Progenitor cell of endocrine pancreas (in vitro differentiated cells): ENCODE measurements around the gene MPRIP. TPM values are rescaled to one million over a fixed set of nuclear protein-coding genes. Genes with fewer than 3 reads are reported as not detected.

Experiments used
- DNase-seq: peaks from one replicate; pipeline ENCODE4 v3.0.0; 2021; ENCODE audit warnings: low spot score; ENCODE audit not compliant: unreplicated experiment
- H3K27ac Mint-ChIP-seq: 2 replicates; pipeline ENCODE4 v1.8.0; 2021; ENCODE audit warnings: mild to moderate bottlenecking, moderate library complexity, mixed read lengths
- H3K27me3 Mint-ChIP-seq: 2 replicates; pipeline ENCODE4 v1.8.0; 2021; ENCODE audit warnings: mixed read lengths
- H3K36me3 Mint-ChIP-seq: 2 replicates; pipeline ENCODE4 v1.8.0; 2022; ENCODE audit warnings: mixed read lengths; ENCODE audit not compliant: insufficient read depth
- H3K4me1 Mint-ChIP-seq: 2 replicates; pipeline ENCODE4 v1.8.0; 2021; ENCODE audit warnings: low read depth, mixed read lengths
- H3K4me3 Mint-ChIP-seq: 2 replicates; pipeline ENCODE4 v1.8.0; 2021; ENCODE audit warnings: low read depth, mild to moderate bottlenecking, moderate library complexity, mixed read lengths
- H3K9me3 Mint-ChIP-seq: 2 replicates; pipeline ENCODE4 v1.8.0; 2021; ENCODE audit warnings: low read depth, mixed read lengths
- total RNA-seq: library from RNA; stranded (reverse); gene quantifications from 2 replicates; pipeline ENCODE4 v1.2.1, GENCODE V29; 2021
- TF ChIP-seq, protein P1 (sequence below): fragments of 200-600 bp; sonication (generic); IDR thresholded peaks from one replicate; pipeline ENCODE4 v1.5.0; 2021; ENCODE audit warnings: antibody characterized with exemption, mild to moderate bottlenecking; ENCODE audit not compliant: unreplicated experiment

MPRIP gene
- total RNA-seq, 1 donor from 2014 or later: 195 TPM

DNA sequence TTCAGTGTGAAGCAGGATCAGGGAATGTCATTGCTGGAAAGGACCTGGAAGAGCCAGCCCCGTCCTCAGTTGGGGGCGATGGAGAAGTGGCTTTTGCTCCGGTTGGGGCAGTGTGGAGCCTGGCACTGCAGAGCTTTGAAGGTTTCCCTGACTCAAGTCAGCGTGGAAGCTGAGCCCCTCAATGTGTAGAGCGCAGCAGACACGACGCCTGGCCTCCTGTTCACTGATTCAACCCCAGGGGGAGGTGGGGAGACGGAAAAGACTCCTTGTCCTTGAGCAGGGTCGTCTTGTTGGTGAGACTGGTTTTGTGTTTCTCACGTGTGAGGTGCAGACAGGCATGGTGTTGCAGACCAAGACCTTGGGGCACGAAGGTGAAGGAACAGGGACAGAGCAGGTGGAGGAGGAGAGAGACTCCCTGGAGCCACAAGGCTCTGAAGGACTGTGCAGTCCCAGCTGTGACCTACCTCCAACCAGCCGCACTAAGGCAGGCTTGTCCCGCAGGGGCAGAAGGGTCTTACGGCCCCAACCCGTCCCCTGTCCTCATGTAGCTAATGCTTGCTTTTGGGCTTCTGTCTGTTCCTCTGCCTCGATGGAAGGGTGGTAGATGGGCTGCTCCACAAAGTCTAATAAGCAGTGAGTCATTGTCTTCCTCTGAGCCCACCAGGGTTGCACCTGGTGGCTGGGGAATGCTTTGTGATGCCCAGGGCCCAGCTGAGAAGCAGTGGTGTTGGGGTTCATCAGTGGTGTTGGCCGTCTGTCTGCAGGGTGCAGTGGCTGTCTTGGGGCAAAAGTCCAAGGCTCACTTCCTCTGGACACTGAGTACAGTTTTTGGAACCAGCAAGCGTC lies 47.8 kb downstream of the MPRIP start:
- TF ChIP-seq, protein P1, sequence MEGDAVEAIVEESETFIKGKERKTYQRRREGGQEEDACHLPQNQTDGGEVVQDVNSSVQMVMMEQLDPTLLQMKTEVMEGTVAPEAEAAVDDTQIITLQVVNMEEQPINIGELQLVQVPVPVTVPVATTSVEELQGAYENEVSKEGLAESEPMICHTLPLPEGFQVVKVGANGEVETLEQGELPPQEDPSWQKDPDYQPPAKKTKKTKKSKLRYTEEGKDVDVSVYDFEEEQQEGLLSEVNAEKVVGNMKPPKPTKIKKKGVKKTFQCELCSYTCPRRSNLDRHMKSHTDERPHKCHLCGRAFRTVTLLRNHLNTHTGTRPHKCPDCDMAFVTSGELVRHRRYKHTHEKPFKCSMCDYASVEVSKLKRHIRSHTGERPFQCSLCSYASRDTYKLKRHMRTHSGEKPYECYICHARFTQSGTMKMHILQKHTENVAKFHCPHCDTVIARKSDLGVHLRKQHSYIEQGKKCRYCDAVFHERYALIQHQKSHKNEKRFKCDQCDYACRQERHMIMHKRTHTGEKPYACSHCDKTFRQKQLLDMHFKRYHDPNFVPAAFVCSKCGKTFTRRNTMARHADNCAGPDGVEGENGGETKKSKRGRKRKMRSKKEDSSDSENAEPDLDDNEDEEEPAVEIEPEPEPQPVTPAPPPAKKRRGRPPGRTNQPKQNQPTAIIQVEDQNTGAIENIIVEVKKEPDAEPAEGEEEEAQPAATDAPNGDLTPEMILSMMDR: no peak
- no peaks in the 10 kb centered on the region for H3K9me3 Mint-ChIP-seq
- no peak for DNase-seq
- no peak overlapping the region for H3K4me3 Mint-ChIP-seq
- H3K4me1 Mint-ChIP-seq: peaks cover 17% of the 10 kb centered on the region
- H3K36me3 Mint-ChIP-seq: peaks cover 12% of the 10 kb centered on the region
- H3K27ac Mint-ChIP-seq: no peak overlapping the region
- no peaks in the 10 kb centered on the region for H3K27me3 Mint-ChIP-seq

DNA sequence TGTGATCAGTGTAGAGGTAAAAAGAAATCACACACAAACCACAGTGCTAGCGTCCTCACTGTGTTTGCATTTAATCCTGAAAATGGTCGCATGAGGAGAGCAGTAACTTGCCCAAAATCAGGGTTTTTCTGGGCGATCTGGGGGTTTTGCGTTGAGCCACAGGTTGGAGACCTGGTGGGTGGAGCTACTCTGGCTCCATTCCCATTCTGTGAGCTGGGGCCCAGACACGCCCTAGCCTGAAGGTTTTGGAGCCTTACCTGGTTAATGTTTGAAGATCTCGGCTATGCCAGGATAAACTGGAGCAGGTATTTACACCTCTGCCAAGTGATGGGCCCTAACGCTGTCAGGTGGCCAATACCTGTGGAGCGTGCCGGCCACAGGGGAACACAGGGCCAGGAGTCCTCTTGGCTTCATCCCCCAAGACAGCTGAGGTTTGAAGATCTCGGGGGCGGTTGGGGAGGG lies 48.4 kb downstream of the MPRIP start:
- Mint-ChIP-seq H3K27me3 (no peaks in the 10 kb centered on the region), H3K4me1 (peaks cover 19% of the 10 kb centered on the region), H3K9me3 (no peaks in the 10 kb centered on the region), H3K27ac (no peak overlapping the region), H3K36me3 (peaks cover 12% of the 10 kb centered on the region), H3K4me3 (no peak overlapping the region)
- DNase-seq: no peak
- TF ChIP-seq, protein P1: no peak

DNA sequence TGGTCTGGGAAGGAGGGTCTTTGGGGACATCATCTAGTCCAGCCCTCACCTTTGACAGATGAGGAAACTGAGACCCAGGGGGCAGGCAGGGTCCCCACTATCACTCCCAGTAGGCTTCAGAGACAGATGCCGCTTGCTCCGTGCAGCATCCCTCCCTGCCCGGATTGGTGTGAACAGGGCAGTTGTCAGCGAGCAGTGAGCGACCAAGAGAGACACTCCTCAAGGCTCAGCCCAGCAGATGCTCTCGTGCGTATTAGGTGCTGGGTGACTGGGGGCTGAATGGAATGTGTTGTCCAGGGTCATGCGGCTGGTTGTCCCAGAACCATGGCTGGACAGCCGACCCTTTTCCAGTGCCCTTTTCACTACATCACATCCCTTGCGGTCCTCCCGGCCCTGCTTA lies 49.0 kb downstream of the MPRIP start:
- H3K4me3 Mint-ChIP-seq: no peak overlapping the region
- no peak overlapping the region for H3K27ac Mint-ChIP-seq
- TF ChIP-seq, protein P1: no peak
- no peak for DNase-seq
- H3K36me3 Mint-ChIP-seq: peaks cover 11% of the 10 kb centered on the region
- H3K9me3 Mint-ChIP-seq: no peaks in the 10 kb centered on the region
- H3K27me3 Mint-ChIP-seq: no peaks in the 10 kb centered on the region
- peaks cover 25% of the 10 kb centered on the region for H3K4me1 Mint-ChIP-seq

DNA sequence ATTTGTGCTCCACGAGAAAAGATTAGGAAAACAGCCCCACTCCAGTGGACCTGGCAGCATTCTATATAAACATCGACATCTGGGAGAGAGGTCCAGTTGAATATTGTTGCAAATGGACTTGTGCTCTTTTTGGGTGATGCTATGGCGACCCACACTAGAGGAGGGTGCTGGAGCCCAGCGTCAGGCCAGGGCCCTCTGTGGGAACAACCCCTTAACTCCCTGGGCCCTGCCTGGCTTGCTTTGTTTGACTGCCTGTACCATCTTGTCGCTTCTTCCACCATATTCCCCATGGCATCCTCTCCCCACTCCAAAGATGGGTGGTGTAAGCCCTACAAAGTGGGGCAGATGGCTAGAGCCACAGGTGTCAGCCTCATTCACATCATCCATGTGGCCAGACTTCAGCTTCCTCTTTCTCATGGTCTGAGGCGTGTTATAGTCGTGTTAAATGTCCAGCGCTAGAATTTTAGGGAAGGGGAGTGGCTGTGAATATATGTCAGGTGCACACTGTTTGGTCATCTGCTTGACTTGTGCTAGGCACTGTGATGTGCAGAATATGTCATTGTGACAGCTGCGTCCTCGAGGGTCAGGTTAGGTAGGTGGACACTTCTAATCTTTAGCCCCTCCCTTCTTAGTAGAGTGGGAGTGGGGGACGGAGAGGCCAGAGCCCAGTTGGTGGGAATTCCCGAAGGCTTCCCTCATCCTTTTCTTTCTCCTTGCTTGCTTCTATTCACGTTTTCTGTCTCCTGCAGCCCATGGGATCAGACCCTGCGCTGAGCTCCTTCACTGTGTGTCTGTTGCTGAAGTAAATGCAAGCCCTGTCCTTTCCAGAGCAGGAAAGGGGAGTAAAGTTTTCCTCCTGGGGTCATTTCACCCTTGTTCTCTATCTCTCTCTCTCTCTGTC lies 49.8 kb downstream of the MPRIP start:
- DNase-seq: no peak
- Mint-ChIP-seq H3K9me3 (no peaks in the 10 kb centered on the region), H3K4me1 (peaks cover 33% of the 10 kb centered on the region)

More for the DNA sequence above, 49.8 kb downstream of the MPRIP start:
- H3K4me3 Mint-ChIP-seq: no peak overlapping the region
- TF ChIP-seq, protein P1: no peak
- H3K36me3 Mint-ChIP-seq: peaks cover 10% of the 10 kb centered on the region
- no peak overlapping the region for H3K27ac Mint-ChIP-seq
- H3K27me3 Mint-ChIP-seq: no peaks in the 10 kb centered on the region
